ENCODE data around the gene CLDN7.

CLDN7 gene

DNA sequence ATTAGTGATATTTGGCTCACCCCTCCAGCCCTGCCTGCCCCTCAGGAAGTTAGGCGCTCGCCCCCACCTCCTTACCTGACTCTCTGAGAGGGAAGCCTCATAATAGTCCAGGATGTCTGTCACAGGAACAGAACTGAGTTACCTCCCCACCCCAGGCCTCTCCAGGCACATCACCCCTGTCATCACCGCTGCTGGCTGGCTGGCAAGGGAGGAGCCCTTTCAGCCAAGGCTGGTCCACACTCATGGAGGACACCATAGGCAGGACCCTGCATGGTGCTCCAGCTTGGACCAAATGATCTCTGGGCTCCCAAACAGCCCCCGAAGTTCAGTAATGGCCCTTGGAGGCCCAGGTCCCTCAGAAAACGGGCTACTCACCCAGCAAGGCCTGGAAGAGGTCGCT, 44.1 kb downstream of the CLDN7 start:
- DNase-seq = no peak

- DNase-seq = no peak
These were observed 44.9 kb downstream of the CLDN7 start for GRCh38 chr17:7217113-7217987.

DNA sequence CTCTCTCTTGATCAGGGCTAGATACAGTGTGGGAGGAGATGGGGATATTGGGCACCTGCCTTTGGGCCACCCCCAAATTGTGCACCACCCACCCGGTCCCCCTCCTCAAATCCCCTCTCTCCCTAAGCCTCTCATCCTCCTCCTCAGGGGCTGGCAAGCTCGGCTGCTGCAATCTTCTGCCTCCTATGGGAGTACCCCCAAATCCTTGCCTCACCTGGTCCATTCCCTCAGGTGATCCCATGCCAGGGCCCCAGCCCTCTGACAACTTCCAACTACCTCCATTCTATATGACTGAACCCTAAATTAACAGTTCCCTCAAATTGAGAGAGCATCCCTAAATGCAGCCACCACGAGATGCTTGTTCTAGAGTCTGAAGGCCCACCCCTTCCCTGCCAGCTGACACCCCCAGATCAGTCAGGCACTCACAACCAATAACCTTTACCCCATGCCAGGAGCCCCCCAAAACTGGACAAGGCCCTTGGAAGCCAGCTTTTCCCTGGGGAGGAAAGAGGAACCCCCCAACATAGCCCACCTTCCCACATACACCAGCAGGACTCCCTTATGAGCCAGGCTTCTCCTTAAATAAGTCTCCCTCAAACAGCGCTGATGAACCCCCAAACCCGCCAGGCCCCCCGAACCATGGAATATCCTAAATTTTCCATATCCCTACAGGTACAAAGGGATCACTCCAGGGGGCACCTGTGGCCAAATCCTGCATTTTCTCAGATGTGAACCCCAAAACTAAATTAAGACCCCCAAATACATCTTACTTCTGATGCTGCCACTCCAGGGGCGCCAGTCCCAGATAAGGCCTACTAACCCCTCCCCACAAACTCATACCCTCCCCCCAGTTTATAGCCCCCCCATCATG, 45.8 kb downstream of the CLDN7 start:
- DNase-seq = no peak

- DNase-seq = no peak
These were observed 46.6 kb downstream of the CLDN7 start for GRCh38 chr17:7215652-7216180.

- DNase-seq = no peak
These were observed 47.1 kb downstream of the CLDN7 start for GRCh38 chr17:7215136-7215638.

DNA sequence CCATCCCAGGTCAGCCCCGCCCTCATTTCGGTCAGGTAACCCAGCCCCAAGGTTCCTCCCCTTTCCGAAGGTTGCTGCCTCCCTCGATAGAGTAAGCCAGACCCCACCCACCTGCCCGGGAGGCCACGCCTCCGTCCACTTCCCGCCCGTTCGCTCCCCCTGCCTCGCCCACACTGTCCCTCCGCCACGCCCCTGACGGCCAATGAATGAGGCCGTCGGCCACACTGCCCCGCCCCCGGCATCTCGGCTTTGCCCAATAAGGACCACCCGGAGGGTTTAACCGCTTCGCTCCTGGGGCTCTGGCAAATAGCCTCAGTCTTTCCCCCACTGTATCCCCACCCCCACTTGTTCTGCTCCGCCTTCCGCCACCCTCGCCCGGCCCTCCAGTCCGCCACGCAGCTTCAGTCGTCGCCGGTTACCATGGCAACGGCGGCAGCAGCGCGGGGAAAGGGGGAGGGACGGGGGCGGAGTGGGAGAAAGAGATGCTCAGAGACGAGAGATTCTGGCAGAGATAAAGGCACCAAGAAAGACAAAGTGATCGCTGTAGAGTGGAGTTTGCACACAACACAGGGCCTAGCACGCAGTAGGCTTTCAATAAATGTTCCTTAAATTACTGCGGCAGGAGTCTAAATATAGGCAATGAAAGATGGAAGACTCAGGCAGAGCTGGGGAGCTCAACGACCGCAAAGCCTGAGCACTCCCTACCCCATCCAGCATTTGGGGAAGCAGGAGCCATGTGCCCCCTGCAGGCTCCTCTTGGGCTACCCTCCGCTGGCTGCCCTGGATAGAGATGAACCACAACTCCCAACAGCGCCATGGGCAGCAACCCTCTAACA, 47.8 kb downstream of the CLDN7 start:
- peak; percentile 95 for DNase-seq

DNA sequence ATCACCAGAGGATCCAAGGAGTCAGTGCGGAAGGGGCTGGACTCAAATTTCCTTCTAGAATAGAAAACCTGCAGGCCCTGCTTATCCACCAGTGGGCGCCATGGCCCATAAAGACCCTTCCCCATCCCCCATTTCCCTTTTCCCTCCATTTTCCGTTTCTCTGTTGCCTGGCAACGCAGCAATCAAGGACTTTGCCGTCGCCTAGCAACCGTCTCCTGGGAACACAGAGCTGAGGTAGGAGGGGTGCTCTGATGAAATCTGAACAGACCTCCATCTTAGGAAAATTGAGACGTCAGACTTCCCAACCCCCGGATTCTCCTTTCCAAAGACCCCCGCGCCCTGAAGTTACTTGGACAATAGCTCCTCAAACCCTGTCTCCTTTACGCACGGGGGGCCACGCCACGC, 48.4 kb downstream of the CLDN7 start:
- DNase-seq = no peak

DNA sequence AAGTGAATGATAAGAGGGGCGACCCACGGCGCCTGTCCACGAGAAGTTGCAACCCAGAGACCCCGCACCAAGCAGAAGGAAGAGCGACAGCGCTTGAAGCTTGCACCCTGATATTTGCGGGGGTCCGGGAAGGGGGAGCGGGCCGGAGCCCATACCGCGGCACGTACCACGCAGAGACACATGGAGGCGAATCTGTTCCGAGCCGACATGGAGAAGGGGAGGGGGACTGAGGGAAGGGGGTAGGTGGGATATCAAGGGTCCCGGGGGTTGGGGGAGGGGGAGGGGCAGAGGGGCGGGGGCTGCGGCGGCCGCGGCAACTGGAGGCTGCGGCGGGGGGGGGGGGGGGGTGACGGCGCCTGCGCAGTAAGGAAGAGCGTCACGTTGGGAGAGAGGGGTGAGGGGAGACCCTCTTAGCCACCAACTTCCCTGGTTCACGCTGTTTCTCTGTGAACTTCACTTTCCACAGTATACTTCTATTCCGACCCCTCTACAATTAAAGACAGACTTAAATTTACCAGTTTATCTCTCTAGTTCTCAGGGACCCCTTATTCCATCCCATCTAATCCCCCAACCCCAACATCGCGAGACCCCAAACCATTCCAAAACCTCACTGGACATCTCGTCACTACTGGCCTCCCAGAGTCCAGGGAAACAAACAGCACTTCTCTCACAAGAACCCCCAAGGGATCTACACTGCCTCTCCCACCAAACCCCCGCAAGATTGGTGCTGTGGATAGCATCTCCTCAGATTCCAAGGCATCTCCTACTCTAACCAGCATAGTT, 50.6 kb downstream of the CLDN7 start:
- no peak for DNase-seq

Data from activated gamma-delta T cell (primary cell).